GM18499 (cell line): ENCODE data around the gene PSMD7.
"Not testable (repeated sequence)": the region's sequence is repeated elsewhere in the genome, so short reads cannot be mapped to it uniquely, and the experiment has no call there.

Experiments used
- ATAC-seq: cut with Tn5 transposase; IDR thresholded peaks from one replicate; pipeline ENCODE4 v1.9.1; 2021; ENCODE audit warnings: moderate number of reproducible peaks; ENCODE audit not compliant: insufficient read depth, unreplicated experiment

The PSMD7 gene

DNA sequence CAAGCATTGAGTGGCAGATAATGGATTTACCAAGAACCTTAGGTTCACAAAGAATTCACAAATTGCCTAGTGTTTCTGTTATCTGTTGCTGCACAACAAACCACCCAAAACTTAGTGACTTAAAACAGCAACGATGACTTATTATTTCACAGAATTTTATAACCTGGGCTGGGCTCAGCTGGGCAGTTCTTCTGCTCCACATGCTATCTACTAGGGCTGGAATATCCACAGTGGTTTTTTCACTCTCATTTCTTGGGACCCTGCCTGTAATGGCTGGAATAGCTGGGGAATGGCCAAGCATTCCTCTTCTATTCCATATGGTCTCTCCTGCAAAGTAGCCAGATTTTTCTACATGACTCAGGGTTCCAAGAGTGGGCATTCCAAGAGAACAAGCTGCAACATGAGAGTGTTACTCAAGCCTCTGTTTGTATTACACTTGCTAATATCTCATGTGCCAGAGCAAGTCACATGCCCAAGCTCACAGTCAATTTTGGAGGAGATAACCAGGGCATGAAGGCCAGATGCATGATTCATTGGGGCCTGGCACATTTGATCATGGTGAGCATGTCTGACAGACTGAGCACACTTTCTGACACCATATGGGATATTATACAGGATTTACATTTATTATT lies 4.9 kb upstream of the PSMD7 start:
- ATAC-seq = no peak

DNA sequence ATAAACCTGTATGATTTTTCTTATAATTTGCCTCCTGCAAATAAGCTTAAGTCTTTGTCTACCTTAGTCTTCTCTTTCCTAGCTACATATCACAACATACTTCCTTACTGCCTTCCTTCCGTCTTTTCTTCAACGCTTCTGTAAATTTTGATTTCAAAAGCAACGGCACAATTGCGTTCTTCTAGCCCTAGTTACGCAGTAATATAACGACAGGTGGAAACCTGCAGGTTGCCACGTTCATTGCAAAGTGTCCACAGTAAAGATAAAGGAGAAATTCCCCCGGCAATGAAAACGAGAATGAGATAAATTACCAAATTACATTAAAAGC lies 546 bp upstream of the PSMD7 start:
- ATAC-seq = no peak

GRCh38 chr16:74297145-74297665 lies 591 bp downstream of the PSMD7 start:
- no peak for ATAC-seq

- no peak for ATAC-seq
Measured at GRCh38 chr16:74298104-74298503, 1.5 kb downstream of the PSMD7 start.

- ATAC-seq = no peak
Measured at GRCh38 chr16:74302341-74302740, 5.7 kb downstream of the PSMD7 start.

DNA sequence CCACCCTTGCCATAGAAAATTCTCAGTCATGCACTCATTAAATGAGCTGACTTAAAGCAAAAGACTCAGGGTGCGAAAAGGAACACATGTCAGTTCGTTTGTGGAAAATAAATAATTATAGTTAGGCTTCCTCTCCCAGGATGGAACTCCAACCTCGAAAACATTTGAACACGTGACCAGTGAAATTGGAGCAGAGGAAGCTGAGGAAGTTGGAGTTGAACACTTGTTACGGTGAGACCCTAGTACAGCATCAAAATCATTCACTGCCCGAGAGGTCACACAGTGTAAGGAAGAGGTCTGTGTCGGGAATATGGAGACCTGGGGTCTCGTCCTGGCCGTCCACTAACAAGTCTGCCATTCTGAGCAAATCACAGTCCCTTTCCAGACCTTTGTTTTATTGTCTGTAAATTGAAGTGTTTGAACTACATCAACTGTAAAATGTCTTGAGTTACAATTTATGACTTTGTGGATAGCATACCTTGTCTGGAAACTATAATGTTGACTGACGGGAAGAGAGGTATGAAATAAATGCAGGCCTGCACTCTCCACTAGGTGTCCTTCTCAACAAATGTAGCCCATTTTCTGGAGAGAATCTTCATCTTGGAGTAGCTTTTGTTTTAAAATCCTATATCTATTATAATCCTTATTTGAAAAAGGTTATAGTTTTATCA lies 7.7 kb downstream of the PSMD7 start:
- no peak for ATAC-seq

GRCh38 chr16:74304835-74305176 lies 8.2 kb downstream of the PSMD7 start:
- no peak for ATAC-seq

- ATAC-seq = no peak
Measured at GRCh38 chr16:74305281-74305680, 8.7 kb downstream of the PSMD7 start.

DNA sequence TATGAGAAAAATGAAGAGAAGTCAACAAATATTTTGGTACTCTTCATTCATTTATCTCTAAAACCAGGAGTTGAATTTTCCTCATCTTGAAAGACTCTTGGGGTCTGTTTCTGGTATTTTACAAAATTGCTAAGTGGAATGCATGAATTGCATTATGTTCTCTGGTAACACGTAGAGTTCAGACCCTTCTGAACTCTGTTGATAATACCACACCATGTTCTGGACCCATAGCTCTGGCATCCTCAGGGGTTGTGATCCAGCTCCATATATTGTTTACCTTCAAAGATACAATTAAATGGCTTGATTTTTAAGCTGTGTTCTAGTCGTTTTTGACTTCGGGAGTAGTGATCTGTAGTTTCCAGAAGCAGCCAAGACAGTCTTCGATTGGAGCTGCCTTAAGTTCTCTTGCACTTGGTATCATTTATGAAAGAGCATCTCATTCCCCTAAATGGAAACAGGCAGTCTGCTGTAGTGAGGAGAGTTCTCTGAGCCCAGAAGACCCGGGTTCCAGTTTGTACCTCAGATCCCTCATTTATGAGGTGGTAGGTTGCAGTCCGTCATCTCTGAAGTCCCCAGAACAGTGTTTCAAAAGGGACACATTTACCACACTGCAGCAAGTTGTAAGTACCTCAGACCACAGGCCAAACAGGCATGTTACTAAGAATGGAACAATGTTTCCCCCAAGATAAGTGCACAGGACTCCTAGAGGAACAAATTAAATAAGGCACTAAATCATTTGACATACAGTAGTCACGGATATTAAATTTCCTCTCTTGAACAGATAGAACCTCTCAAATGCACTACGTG lies 9.6 kb downstream of the PSMD7 start:
- ATAC-seq = no peak

- no peak for ATAC-seq
Measured at GRCh38 chr16:74307383-74307782, 10.8 kb downstream of the PSMD7 start.

DNA sequence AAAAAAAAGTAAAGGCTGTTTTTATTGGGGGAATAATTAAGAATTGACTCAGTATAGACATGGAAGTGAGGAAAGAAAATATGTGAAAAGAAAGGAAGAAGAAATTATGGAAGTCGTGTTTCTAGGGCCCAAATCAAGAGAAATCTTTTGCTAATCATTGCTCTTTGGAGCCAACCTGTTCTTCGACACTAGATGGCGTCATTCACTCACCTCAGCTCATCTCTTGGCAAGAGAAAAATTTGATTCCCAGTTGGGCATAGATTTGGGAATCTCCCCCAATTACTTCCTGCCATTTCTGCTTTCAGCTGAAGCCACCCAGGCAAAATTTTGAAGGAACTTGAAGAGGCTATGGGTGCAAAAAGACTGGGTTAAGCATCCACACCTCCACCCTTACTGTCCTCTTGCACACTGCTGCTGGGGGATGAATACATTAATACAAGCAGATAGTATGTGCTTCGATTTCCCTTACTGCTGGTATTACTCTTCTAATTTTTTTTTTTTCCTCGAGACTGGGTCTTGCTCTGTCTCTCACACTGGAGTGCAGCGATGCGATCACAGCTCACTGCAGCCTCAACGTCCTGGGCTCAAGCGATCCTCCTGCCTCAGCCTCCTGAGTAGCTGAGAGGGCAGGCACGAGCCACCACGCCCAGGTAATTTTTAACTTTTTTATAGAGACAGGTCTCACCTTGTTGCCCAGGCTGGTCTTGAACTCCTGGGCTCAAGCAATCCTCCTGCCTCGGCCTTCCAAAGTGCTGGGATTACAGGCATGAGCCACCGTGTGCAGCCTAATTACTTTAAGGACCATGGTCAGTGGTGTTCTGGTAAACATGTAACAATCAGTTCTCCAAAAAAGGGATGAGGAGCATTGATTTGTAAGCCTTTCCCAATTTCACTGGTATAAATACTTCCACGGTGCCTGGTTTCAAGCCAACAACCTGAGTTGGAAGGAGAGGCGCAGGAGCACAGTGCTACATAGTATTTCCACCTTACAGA lies 13.5 kb downstream of the PSMD7 start:
- no peak for ATAC-seq

GRCh38 chr16:74315059-74315458 lies 18.4 kb downstream of the PSMD7 start:
- ATAC-seq = no peak

DNA sequence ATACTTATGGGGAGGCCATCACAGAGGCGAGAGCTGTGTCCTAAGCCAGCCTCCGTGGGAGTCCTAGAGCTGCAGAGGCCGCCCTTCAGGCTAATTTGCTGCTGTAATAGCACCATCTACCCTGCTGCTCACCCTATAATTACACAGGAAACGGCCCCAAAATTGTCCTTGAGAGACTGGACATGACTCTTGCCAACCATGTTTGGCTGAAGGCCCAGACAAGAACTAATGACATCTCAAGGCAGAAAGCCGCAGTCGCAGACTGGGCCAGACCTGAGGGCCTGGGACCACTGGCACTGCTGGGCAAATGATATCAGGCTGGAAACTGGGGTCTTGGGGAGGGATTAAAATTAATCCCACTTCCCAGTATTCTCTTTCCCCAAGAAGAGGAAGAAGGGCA lies 24.1 kb downstream of the PSMD7 start:
- ATAC-seq = no peak

- no peak for ATAC-seq
Measured at GRCh38 chr16:74321356-74321755, 24.7 kb downstream of the PSMD7 start.

DNA sequence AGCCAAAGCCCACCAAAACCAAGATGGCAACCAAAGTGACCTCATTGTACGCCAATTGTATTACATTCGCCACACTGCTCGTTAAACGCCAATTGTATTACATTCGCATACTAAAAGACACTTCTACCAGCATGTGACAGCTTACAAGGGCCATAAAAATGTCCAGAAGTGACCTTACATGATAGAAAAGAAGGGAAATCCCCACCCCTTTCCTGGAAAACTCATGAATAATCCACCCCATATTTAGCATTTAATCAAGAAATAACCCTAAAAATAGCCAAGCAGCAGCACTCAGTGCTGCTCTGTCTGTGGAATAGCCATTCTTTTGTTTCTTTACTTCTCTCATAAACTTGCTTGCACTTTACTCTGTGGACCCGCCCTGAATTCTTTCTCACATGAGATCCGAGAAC lies 25.7 kb downstream of the PSMD7 start:
- ATAC-seq = no peak

DNA sequence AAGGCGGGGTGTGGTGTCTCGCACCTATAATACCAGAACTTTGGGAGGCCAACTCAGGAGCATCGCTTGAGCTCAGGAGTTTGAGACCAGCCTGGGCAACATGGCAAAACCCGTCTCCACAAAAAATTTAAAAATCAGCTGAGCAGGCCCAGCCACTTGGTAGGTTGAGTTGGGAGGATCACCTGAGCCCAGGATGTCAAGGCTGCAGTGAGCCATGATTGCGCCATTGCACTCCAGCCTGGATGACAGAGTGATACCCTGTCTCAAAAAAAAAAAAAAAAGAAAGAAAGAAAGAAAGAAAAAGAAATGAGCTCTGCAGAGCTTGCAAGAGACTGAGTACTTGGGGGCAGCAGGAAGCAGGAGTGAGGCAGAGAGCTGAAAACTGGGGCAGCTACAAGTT lies 28.2 kb downstream of the PSMD7 start:
- ATAC-seq = not testable (repeated sequence)

DNA sequence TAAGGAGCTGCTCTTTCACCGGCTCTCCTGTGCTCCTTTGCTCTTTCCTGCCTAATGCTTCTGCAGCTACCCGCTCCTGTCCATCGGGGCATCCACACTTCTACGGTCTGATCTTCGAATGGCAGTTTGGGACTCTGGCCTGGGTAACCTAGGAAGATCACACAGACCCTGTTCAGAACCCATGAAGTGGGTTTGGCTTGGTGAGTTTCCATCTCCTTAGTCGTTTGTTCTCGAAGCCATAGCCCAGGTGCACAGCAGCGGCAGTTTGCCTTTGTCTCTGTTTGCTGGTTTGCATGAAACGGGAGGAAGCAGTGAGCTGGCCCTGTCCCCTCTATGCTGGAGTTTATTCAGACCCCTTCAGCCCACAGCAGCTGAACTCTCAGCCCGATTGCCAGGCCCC lies 29.0 kb downstream of the PSMD7 start:
- ATAC-seq = no peak

- not testable (repeated sequence) for ATAC-seq
Measured at GRCh38 chr16:74328346-74328745, 31.7 kb downstream of the PSMD7 start.

- ATAC-seq = not testable (repeated sequence)
Measured at GRCh38 chr16:74332469-74332868, 35.9 kb downstream of the PSMD7 start.

GRCh38 chr16:74337506-74337905 lies 40.9 kb downstream of the PSMD7 start:
- not testable (repeated sequence) for ATAC-seq
